H4 (cell line): ENCODE data around the gene PSPC1. TPM values are rescaled to one million over a fixed set of nuclear protein-coding genes. Genes with fewer than 3 reads are reported as not detected.
A peak's percentile ranks its signal among the peaks of the same experiment; 100 is the strongest.
"Not testable (repeated sequence)": the region's sequence is repeated elsewhere in the genome, so short reads cannot be mapped to it uniquely, and the experiment has no call there.

ENCODE experiments used
- DNase-seq: peaks from one replicate; pipeline ENCODE4 v3.0.0-alpha.2; 2015; ENCODE audit warnings: low spot score
- total RNA-seq: library from RNA; depleted of rRNA; stranded (reverse); fragments of >200 nt; shearing (Covaris generic); gene quantifications from 2 replicates; pipeline ENCODE4 v1.2.3, GENCODE V29; 2014; rRNA removed

The PSPC1 gene, protein sequence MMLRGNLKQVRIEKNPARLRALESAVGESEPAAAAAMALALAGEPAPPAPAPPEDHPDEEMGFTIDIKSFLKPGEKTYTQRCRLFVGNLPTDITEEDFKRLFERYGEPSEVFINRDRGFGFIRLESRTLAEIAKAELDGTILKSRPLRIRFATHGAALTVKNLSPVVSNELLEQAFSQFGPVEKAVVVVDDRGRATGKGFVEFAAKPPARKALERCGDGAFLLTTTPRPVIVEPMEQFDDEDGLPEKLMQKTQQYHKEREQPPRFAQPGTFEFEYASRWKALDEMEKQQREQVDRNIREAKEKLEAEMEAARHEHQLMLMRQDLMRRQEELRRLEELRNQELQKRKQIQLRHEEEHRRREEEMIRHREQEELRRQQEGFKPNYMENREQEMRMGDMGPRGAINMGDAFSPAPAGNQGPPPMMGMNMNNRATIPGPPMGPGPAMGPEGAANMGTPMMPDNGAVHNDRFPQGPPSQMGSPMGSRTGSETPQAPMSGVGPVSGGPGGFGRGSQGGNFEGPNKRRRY
- total RNA-seq = 27.3 and 27.6 TPM in 2 replicates

DNA sequence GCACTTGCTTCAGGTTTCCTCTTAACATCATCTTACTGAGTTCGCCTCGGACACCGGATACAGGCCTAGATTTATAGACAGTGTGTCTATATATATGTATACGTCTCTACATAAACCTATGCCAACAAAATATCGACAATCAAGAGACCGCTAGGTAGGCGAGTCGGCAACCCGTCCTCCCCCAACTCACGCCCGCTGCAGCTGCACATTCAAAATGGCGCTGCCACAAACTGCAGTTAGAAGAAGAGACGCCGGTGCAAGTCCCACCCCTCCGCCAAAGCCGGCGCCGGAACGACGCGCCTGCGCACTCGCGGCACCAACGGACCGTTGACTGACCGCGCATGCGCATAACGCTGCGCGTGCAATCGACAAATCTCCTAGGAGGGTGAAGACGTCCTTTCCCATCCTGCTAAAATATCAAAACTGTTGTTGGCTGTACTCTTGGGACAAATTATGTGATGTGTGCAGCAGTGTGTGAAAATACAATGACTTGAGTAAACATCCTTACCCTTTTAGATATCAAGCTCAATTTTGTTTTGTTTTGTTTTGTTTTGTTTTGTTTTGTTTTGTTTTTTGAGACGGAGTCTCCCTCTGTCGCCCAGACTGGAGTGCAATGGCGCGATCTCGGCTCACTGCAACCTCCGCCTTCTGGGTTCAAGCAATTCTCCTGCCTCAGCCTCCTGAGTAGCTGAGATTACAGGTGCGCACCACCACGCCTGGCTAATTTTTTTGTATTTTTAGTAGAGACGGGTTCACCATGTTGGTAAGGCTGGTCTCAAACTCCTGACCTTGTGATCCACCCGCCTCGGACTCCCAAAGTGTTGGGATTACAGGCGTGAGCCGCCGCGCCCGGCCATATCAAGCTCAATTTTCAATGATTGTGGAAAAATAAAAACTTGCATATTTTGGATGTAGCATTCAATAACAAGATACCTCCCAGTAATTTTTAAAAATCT, at the start of gene PSPC1:
Gene PSPC1, minus strand, starts transcription at position 219 of the 956 bp plus-strand sequence. Its CDS starts 188 bp downstream, at position 31.
- peak; percentile 86 for DNase-seq

DNA sequence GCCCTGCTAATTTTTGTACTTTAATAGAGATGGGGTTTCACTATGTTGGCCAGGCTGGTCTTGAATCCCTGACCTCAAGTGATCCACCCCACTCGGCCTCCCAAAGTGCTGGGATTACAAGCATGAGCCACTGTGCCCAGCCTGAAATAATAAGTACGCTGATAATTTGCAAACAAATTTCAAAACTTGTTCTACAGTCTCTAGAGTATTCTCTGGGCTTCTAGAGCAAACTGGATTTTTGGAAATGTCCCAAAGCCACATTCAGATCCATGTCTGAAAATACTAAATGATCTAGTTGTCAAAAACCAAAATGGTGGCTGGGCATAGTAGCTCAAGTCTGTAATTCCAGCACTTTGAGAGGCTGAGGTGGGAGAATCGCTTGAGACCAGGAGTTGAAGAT, 39.9 kb upstream of the PSPC1 start:
- DNase-seq = no peak

DNA sequence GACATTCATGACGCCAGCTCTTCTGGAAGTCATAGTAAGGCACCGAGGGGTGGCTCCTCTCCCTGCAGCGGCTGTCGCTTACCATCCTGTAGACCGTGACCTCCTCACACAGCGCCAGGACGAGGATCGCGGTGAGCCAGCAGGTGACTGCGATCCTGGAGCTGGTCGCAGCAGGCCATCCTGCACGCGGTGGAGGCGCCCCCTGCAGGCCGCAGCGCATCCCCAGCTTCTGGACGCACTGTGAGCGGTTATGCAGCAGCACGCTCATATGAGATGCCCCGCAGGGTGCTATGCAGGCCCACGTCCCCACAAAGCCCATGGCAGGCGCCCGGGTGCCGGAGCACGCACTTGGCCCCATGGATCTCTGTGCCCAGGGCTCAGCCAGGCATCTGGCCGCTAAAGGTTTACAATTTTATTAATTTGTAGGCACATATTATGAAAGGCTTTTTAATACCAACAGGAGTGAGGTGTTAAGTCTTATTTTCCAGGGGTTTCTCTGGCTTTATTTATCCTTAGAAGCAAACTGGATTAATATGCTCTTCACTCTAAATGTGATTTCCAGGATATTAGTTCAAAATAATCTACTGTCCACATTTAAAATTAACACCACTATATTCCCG, 35.6 kb upstream of the PSPC1 start:
- DNase-seq = no peak

DNA sequence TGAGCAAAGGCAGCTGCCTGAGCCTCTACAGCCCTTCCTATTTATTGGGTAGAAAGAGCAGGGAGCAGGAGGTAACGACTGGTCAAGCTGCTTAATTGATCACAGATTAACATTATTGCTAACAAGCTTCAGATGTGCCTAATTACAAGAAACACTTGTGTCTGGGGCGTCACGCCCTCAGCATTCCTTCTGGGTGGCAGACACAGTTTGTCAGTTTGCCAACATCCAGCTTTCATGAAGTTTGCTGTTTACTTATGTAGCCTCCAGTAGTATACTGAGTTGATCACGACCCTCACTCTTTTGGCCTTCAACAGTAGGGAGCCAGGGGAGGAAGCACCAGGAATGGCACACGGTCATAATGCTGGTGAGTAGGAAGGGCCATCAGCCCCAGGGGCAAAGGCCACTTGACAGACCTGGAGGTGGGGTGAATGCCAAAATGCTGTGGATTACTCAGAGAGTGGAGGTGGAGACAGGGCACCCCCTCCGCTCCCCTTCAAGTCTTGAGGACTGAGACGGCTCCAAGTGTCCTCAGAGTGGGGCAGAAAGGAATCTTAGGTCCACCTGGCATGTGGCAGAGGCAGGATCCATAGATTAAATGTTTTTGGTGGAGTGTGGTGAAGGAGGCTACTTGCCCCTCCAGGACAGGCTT, 34.9 kb upstream of the PSPC1 start:
- DNase-seq = no peak

DNA sequence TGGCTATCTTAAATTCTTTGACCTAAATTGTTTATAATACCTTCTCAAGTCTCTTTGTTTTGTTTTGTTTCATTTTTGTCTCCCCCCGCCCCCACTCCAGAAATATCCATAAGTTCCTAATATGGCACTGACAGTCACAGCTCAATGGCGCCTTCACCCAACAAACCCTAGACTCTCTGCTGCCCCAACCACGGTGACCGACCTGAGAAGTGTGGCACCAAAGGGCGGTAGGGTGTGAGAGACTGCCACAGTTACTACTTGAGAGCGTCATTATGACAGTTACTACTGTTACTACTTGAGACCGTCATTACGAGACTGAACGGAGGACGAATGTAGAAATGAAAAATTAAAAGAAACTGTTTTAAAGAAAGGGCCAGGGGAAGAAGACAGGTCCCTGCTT, 34.4 kb upstream of the PSPC1 start:
- DNase-seq = no peak

DNA sequence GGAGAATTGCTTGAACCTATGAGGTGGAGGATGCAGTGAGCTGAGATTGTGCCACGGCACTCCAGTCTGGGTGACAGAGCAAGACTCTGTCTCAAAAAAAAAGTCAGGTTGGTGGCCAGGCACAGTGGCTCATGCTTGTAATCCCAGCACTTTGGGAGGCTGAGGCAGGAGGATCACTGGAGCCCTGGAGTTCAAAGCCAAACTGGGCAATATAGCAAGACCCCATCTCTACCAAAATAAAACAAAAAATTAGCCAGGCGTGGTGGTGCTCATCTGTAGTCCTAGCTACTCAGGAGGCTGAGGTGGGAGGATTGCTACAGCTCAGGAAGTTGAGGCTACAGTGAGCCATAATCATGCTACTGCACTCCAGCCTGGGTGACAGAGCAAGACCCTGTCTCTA, 33.1 kb upstream of the PSPC1 start:
- not testable (repeated sequence) for DNase-seq

DNA sequence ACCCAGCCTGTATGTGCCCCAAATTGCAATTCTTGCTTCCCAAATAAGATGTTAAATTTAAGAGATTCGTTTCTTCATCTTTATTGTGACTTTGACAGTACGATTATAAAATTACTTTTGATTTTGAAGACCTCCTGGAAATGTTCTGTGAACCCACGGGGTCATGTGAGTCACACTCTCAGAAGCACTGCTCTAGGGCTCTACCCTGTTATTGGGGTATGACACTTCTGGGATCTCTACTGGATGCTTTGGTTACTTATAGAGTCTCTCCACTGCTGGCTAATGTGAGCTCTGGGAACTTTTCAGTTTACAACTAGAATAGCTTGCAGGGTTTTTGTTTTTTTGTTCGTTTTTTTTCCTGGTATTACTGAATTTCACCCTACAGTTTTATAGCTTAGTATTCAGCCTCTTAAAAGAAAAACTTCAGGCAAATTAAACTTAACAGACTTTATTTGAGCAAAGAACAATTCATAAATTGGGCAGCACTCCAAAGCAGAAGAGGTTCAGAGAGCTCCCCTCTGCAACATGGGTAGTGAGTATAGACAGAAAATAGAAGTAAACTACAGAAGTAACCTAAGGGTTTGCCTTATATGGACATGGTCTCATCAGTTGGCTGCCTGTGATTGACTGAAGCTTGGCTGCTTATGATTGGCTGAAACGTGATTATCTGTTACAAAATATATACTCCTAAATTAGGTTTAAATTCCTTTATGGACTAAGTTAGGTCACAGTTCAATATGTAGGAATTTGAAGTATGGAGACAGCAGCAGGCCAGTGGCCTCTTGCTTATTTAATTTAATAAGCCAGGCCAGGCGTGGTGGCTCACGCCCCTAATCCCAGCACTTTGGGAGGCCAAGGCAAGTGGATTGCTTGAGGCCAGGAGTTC, 28.5 kb upstream of the PSPC1 start:
- no peak for DNase-seq

DNA sequence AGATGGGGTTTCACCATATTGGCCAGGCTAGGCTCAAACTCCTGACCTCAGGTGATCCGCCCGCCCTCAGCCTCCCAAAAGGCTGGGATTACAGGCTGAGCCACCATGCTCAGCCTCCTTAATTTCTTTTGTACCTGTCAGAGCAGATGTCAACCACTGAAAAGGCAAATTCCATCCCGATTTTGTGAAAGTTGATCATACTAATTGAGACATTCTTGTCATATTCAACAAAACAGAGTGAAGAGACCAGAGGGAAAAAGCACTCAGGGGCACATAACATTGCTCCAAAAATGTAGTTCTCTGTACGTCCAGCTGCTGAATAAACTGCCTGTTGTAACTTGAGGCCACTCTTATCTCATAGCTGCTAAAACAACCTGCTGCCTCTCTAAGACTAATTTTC, 27.4 kb upstream of the PSPC1 start:
- DNase-seq = no peak

DNA sequence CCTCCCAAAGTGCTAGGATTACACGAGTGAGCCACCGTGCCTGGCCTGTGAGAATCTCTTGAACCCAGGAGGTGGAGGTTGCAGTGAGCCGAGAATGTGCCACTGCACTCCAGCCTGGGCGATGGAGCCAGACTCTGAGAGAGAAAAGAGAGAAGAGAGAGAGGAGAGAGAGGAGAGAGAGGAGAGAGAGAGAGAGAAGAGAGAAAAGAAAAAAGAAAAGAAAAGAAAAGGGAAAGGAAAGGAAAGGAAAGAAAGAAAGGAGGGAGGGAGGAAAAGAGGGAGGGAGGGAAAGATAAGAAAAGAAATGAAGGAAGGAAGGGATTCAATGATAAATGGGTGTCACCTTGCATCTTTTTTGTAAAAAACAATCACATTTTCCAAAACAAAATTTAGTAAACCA, 23.0 kb upstream of the PSPC1 start:
- DNase-seq = no peak

DNA sequence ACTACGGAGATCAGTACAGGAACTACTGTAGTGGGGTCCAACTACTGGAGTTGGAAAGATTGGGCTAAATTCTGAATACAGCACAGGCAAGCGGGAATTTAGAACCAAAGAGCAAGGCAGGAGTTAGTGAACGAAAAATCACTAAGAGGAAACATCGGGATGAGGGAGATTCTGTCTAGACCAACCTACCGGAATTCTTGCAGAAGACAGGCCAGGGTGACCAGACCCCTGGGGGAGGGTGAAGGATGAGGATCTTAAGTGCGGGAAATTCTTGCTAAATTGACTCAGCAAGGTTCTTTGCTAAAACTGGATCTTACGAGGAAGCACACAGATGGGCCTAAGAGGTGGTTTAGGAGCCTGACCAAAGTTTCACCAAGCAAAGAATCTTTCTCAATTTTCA, 13.2 kb upstream of the PSPC1 start:
- no peak for DNase-seq

DNA sequence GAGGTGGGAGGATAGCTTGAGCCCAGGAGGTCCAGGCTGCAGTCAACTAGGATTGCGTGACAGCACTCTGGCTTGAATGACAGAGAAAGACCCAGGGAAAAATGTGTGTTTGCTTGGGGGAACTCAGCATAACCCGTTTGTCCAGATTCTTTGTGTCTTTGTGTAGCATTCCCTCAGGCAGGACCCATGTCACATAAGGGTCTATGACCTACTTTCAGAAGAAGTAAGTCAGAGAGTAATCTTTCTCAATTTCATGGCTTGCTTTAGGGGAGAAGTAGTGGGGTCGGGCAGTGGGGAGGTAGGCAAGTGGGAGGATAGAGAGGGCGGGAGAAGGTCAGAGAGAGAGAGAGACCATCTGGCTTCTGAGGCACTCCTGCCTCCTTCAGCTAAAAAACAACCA, 11.9 kb upstream of the PSPC1 start:
- DNase-seq = no peak

DNA sequence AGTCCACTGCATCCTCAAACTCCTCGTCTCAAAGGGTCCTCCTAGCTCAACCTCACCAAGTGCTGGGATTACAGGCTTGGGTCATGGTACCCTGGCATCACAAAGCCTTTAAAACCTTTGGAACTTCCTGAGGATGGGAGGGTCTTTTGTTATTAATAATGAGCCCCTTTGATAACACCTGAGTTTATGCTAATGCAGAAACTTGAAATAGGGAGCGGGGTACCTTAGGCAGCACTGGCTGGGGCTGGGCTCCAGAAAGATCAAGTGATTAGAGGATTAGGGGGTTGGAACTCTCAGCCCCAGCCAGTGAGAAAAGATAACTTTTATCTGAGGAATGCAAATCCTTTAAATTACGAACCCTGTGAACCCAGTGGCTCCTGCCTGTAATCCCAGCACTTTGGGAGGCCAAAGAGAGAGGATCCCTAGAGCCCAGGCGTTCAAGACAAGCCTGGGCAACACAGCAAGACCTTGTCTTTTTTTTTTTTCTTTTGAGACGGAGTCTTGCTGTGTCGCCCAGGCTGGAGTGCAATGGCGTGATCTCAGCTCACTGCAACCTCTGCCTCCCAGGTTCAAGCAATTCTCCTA, 9.3 kb upstream of the PSPC1 start:
- DNase-seq = no peak

DNA sequence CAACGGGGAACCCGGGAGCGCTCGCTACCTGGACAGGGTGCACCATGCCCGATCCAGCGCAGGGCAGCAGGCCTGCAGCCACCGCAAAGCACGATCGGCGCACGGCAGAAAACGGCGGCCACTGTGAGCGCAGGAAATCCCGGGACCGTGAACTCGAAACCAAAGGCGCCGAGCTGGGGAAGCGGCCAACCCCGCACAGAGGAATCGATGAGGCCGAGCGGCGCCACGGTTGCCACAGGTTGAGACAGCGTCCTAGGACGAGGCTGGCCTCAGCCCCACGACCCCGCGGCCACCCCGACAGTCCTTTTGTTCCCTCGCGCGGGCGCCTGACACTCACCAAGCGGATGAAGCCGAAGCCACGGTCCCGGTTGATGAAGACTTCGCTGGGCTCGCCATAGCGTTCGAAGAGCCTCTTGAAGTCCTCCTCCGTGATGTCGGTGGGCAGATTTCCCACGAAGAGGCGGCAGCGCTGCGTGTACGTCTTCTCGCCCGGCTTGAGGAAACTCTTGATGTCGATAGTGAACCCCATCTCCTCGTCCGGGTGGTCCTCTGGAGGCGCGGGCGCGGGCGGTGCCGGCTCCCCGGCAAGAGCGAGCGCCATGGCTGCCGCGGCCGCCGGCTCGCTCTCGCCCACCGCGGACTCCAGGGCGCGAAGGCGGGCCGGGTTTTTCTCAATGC, 557 bp downstream of the PSPC1 start:
- no peak for DNase-seq

DNA sequence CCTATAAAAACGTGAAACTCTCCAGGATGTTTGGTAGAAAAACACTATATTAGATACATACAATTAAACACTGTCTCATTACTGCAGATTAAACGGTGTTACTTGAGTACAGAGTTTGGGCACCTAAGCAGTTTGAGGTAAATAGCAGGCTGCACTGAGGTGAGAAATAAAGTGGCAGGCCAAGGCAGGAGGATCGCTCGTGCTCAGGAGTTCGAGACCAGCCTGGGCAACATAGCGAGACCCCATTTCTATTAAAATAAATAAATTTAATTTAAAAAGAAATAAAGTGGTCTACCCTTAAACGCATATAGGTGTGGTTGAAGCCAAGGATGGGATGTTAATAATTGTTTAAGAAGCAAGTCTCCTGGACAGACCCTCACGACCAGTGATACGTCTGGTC, 1.2 kb downstream of the PSPC1 start:
- DNase-seq = no peak

DNA sequence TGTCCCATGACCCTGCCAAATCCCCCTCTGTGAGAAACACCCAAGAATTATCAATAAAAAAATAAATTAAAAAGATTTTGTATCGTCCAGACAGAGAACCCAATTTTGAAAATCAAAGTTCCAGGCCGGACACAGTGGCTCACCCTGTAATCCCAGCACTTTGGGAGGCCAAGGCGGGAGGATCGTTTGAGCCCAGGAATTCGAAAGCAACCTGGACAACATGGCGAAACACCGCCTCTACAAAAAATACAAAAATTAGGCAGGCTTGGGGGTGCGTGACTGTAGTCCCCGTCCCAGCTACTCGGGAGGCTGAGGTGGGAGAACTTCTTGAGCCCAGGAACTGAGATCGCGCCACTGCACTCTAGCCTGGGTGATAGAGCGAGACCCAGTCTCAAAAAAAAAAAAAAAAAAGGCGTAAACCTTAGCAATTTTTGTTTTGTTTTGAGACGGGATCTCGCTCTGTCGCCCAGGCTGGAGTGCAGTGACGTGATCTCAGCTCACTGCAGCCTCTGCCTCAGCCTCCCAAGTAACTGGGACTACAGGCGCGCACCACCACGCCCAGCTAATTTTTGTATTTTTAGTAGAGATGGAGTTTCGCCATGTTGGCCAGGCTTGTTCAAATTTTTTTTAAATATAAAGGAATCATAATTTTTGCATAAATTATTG, 1.9 kb downstream of the PSPC1 start:
- DNase-seq = not testable (repeated sequence)

DNA sequence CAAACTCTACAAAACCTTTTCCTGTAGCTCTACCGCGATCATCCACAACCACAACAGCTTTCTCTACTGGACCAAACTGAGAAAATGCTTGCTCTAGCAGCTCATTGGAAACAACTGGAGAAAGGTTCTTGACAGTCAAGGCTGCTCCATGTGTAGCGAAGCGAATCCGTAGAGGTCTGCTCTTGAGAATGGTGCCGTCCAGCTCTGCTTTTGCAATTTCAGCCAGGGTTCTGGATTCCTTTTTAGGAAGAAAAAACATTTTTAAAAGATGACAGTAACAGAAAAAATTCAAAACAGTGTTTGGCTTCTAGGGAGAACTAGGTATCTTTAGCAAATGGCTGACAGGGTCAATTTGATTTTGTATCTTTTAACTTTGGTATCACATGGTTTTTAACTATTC, 10.4 kb downstream of the PSPC1 start:
- no peak for DNase-seq

DNA sequence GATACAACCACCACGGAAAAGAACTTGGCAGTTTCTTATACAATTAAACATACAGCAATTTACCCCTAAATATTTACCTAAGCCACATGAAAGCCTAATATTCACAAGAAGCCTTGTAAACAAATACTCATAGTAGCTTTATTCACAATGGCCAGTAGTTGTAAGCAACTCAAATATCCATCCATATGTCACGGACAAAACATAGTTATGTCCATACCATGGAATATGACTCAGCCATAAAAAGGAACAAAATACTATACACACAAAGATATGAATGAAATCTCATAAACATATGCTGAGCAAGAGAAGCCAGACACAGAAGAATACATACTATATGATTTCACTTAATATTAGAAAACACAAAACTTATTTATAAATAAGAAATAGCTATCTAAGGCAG, 12.9 kb downstream of the PSPC1 start:
- DNase-seq = no peak

DNA sequence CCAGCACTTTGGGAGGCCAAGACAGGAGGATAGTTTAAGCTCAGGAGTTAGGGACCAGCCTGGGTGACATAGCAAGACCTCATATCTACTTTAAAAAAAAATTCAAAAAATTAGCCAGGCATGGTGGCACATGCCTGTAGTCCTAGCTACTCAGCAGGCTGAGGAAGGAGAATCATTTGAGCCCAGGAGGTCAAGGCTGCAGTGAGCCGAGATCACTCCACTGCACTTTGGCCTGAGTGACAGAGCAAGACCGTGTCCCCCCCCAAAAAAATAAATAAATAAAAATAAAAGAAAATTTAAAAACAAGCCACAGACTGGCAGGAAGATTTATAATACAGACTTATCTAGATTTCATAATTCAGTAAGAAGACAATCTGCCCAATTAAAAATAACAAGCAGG, 14.8 kb downstream of the PSPC1 start:
- no peak for DNase-seq

DNA sequence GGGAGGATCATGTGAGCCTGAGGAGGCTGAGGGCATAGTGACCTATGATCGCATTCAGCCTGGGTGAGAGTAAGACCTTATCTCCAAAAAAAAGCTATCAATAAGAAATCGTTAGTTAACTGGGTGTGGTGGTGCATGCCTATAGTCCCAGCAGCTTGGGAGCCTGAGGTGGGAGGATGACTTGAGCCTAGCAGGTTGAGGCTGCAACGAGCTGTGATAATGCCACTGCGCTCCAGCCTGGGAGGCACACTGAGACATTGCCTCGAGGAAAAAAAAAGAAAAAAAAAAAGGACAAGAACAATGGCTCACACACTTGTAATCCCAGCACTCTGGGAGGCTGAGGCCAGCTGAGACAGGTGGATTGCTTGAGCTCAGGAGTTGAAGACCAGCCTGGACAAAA, 16.2 kb downstream of the PSPC1 start:
- no peak for DNase-seq
